Gastrocnemius medialis (tissue), 4 donors: ENCODE results near the gene FBXO9. TPM values are rescaled to one million over a fixed set of nuclear protein-coding genes. Genes with fewer than 3 reads are reported as not detected.

Source experiments
- ATAC-seq, 2 donors: fragments of 150-250 bp; one replicate each; pipeline ENCODE4 v1.9.1; 2016
- DNase-seq, 2 donors: peaks; one replicate each; pipeline ENCODE4 v3.0.0-alpha.2; 2019
- H3K27ac ChIP-seq, 4 donors: fragments of 200-600 bp; sonication (generic); 1 replicate in 1 of 4; 2 replicates in 3 of 4; pipeline ENCODE4 v1.5.1; 2016 to 2018; ENCODE audit warnings: mild to moderate bottlenecking in 2 of 4, moderate library complexity in 1 of 4
- H3K27me3 ChIP-seq, 3 donors: fragments of 200-600 bp; sonication (generic) in 2 of 3; 1 replicate in 1 of 3; 2 replicates in 2 of 3; pipeline versions ENCODE4 v1.5.1 to v1.6.0; 2016 to 2019; ENCODE audit warnings: mild to moderate bottlenecking in 1 of 3, moderate library complexity in 1 of 3
- H3K36me3 ChIP-seq, 2 donors: fragments of 200-600 bp; sonication (generic) in 1 of 2; one replicate each; pipeline ENCODE4 v1.5.1; 2017 to 2018
- H3K4me1 ChIP-seq, 2 donors: fragments of 200-600 bp; sonication (generic) in 1 of 2; one replicate each; pipeline ENCODE4 v1.5.1; 2016 to 2017; ENCODE audit warnings: mild to moderate bottlenecking in 2 of 2
- H3K4me3 ChIP-seq, 4 donors: fragments of 200-600 bp; sonication (generic) in 3 of 4; 1 replicate in 1 of 4; 2 replicates in 3 of 4; pipeline ENCODE4 v1.5.1; 2016 to 2019; ENCODE audit warnings: mild to moderate bottlenecking in 2 of 4
- H3K9me3 ChIP-seq, 3 donors: fragments of 200-600 bp; sonication (generic) in 2 of 3; 1 replicate in 1 of 3; 2 replicates in 2 of 3; pipeline ENCODE4 v1.5.1; 2016 to 2019
- POLR2A ChIP-seq, 2 donors: fragments of 450-650 bp; IDR thresholded peaks; one replicate each; pipeline ENCODE4 v1.6.1; 2017; ENCODE audit warnings: antibody characterized with exemption in 2 of 2, mild to moderate bottlenecking in 2 of 2, moderate library complexity in 2 of 2
- in situ Hi-C, 4 donors: fragments of 200-750 bp; cut with MboI; loops; one replicate each; pipeline versions ENCODE4 v1.15.0 to v1.8.0; 2017; ENCODE audit warnings: low sequenced_read_pairs in 4 of 4
- intact Hi-C: fragments of 100-400 bp; cut with DNase I; formaldehyde crosslinking; loops from one replicate; pipeline ENCODE4 v1.15.1; 2023; ENCODE audit warnings: low total_unique reads
- total RNA-seq, 4 donors: library from RNA; depleted of rRNA; stranded (reverse); fragments of >200 nt; gene quantifications; one replicate each; pipeline versions ENCODE4 v1.1.0 to v1.2.3, GENCODE V29; 2016
- TF ChIP-seq, protein P1 (sequence below), 5 experiments: fragments of 450-650 bp in 3 of 5; fragments of 200-600 bp in 2 of 5; sonication (generic) in 2 of 5; IDR thresholded peaks in 4 of 5; conservative IDR thresholded peaks in 1 of 5; 1 replicate in 4 of 5; 2 replicates in 1 of 5; pipeline ENCODE4 v1.5.1; 2016 to 2019; ENCODE audit warnings: antibody characterized with exemption in 5 of 5, mild to moderate bottlenecking in 3 of 5, moderate library complexity in 3 of 5

Gene FBXO9
- total RNA-seq, 4 donors from 2014 or later: 16.6 to 20.2 (median 19.6) TPM

DNA sequence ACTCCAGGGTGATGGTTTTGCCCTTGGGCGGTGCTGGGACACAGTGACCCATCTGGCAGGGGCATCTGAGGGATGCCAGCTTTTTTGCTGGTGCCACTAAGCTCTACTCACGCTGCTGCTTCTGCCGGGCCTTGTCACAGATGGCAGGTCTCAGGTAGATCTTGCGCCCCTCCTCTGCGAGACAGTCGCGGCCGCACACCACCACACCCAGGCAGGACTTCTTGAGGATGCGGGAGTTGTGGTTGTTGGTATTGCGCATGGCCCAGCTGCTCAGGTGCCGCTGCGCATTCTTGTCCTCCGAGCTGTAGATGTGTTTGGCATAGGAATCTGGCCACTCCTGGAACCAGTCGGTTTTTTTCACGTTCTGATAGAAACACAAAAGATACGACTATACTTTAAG is 68.8 kb downstream of the FBXO9 start:
- H3K27ac ChIP-seq: no peak overlapping the region

DNA sequence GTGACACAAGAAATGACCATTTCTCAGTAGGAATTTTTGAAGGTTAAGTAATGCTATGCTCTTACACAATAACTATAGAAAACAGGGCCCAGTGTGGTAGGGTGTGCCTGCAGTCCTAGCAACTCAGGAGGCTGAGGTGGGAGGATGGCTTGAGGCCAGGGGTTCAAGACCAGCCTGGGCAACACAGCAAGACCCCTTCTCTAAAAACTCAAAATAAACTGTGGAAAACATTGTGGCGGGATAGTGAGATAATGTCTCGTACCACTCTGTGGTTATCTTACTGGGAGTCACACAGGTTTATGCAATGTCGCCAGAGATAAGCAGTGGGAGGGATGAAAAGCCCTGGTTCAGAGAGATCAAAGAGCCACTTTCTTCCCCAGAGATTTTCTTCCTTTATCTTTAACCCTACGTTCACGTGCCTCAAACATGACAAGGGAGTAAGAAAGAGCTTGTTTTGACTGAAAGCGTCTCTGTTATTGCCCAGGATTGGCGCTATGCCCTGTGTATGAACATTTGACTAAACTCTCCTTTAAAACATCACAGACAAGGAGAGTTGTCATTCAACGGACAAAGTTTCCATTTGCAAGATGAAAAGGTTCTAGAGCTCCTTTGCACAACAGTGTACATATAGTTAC is 69.5 kb downstream of the FBXO9 start:
- no peak for ATAC-seq
- Histone ChIP-seq H3K27ac (no peak overlapping the region), H3K9me3 (no peaks in the 10 kb centered on the region), H3K27me3 (peaks cover 0 to 3% (median 0%) of the 10 kb centered on the region in 3 donors), H3K4me3 (no peak overlapping the region), H3K36me3 (no peaks in the 10 kb centered on the region), H3K4me1 (no peaks in the 10 kb centered on the region)
- in situ Hi-C loops: no loop called here
- intact Hi-C loops: no loop called here
- no peak for DNase-seq
- no peak for TF ChIP-seq POLR2A (IDR thresholded peaks at IDR 0.05)
- TF ChIP-seq, protein P1, sequence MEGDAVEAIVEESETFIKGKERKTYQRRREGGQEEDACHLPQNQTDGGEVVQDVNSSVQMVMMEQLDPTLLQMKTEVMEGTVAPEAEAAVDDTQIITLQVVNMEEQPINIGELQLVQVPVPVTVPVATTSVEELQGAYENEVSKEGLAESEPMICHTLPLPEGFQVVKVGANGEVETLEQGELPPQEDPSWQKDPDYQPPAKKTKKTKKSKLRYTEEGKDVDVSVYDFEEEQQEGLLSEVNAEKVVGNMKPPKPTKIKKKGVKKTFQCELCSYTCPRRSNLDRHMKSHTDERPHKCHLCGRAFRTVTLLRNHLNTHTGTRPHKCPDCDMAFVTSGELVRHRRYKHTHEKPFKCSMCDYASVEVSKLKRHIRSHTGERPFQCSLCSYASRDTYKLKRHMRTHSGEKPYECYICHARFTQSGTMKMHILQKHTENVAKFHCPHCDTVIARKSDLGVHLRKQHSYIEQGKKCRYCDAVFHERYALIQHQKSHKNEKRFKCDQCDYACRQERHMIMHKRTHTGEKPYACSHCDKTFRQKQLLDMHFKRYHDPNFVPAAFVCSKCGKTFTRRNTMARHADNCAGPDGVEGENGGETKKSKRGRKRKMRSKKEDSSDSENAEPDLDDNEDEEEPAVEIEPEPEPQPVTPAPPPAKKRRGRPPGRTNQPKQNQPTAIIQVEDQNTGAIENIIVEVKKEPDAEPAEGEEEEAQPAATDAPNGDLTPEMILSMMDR (IDR thresholded peaks at IDR 0.05 in 4 of 5, conservative IDR thresholded peaks at IDR 0.05 in 1 of 5): no peak

More for the DNA sequence above, 68.8 kb downstream of the FBXO9 start:
- no peaks in the 10 kb centered on the region for H3K9me3 ChIP-seq
- in situ Hi-C loops (no loop called here), intact Hi-C loops (no loop called here)
- ATAC-seq (no peak), DNase-seq (no peak)
- no peak for TF ChIP-seq POLR2A (IDR thresholded peaks at IDR 0.05)
- TF ChIP-seq, protein P1 (IDR thresholded peaks at IDR 0.05 in 4 of 5, conservative IDR thresholded peaks at IDR 0.05 in 1 of 5): no peak
- no peaks in the 10 kb centered on the region for H3K4me1 ChIP-seq
- no peaks in the 10 kb centered on the region for H3K36me3 ChIP-seq
- H3K4me3 ChIP-seq: no peak overlapping the region
- peaks cover 0 to 3% (median 0%) of the 10 kb centered on the region in 3 donors for H3K27me3 ChIP-seq

DNA sequence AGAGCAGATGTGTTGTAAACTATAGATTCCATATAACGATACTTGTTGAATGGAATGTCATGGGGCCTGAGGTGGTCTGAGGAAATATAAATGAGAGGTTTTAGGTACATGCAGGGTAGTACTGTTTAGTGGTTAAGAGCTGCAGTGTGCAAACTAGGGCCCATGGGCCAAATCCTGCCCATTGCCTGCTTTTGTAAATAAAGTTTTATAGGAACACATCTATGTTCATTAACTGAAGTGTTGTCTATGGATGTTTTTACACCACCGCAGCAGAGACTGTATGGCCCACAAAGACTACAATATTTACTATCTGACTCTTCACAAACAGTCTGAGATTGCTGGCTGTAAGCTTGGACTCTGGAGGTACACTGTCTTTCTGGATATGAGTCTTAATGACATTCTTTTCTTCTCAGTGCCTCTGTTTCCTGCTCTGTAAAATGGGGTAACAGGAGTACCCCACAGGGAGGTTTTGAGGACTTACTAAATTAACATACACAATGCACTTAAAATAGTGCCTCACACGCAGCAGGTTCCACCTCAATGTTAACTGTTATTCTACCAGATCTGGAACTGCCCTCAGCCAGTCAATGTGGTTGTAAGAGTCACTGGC is 70.9 kb downstream of the FBXO9 start:
- no peaks in the 10 kb centered on the region for H3K4me1 ChIP-seq
- intact Hi-C loops (no loop called here), in situ Hi-C loops (no loop called here)
- ATAC-seq (no peak), DNase-seq (no peak)
- TF ChIP-seq, protein P1 (IDR thresholded peaks at IDR 0.05 in 4 of 5, conservative IDR thresholded peaks at IDR 0.05 in 1 of 5): no peak
- no peak for TF ChIP-seq POLR2A (IDR thresholded peaks at IDR 0.05)
- no peak overlapping the region for H3K27ac ChIP-seq
- H3K9me3 ChIP-seq: no peaks in the 10 kb centered on the region
- H3K27me3 ChIP-seq: peaks cover 0 to 1% (median 0%) of the 10 kb centered on the region in 3 donors
- no peaks in the 10 kb centered on the region for H3K36me3 ChIP-seq
- no peak overlapping the region for H3K4me3 ChIP-seq

DNA sequence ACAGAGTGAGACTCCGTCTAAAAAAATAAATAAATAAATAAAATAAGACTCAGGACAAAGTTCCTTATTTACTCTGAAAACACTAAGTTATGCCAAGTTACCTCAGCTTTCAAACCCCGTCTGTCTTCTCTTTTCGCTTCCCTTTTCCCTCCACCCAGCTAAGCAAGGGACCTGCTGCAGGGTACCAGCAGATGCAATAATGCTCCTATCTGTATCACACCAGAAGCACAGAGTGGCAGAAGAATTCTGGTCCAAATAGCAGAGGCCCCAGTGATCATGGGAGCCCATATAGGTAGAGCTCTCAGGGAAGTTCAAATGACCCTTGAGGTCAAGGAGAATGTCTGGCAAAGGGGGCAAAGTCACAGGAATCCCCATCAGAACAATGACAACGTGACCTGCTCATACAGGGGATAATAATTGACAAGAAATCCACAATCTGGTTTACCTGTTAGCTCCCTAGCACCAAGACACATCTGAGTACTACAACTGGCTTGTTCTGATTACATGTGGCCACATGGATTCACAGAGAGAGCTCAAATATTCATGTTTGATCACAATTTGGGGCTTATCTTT is 74.7 kb downstream of the FBXO9 start:
- in situ Hi-C loops (no loop called here), intact Hi-C loops (no loop called here)
- DNase-seq: no peak
- Histone ChIP-seq H3K36me3 (no peaks in the 10 kb centered on the region), H3K4me1 (no peaks in the 10 kb centered on the region), H3K27me3 (peaks cover 0 to 4% (median 0%) of the 10 kb centered on the region in 3 donors), H3K4me3 (no peak overlapping the region), H3K27ac (no peak overlapping the region), H3K9me3 (no peaks in the 10 kb centered on the region)
- ATAC-seq: no peak
- TF ChIP-seq, protein P1 (IDR thresholded peaks at IDR 0.05 in 4 of 5, conservative IDR thresholded peaks at IDR 0.05 in 1 of 5): no peak
- no peak for TF ChIP-seq POLR2A (IDR thresholded peaks at IDR 0.05)
